Measurements from ENCODE around the gene RBPJ.

- no peak for TF ChIP-seq CTCF (IDR thresholded peaks at IDR 0.05; ENCODE audit: insufficient read depth, low read length, poor library complexity, severe bottlenecking)
- no peak for TF ChIP-seq EZH2phosphoT487 (conservative IDR thresholded peaks at IDR 0.05; ENCODE audit: low read length)
These were observed 33.1 kb upstream of the RBPJ start for GRCh38 chr4:26287756-26288155.
